DMS153 (cell line): ENCODE results near the gene EIF4G3.
"Not testable (repeated sequence)": the region's sequence is repeated elsewhere in the genome, so short reads cannot be mapped to it uniquely, and the experiment has no call there.

Experiments used
- DNase-seq: peaks from one replicate; lab custom pipeline; 2025; lab: John Stamatoyannopoulos, UW

EIF4G3 gene

DNA sequence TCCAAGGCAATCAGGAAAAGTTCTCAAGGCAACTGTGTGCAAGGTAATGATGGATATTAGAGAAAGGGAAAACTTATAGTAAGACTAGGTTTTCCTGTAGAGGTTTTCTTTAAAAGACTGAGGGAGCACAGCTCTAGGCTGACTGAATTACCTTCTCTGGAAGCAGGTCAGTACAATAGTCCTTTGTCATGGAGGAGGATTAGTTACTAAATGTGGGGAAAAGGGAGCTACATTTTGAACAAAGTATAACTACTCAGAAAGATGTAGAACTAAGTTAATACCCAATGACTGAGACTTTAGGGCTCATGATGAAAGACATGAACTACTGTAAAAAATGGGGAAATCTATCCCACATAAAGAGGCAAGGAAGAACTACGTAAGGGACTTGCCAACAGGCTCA, 241.0 kb downstream of the EIF4G3 start:
- DNase-seq = no peak

DNA sequence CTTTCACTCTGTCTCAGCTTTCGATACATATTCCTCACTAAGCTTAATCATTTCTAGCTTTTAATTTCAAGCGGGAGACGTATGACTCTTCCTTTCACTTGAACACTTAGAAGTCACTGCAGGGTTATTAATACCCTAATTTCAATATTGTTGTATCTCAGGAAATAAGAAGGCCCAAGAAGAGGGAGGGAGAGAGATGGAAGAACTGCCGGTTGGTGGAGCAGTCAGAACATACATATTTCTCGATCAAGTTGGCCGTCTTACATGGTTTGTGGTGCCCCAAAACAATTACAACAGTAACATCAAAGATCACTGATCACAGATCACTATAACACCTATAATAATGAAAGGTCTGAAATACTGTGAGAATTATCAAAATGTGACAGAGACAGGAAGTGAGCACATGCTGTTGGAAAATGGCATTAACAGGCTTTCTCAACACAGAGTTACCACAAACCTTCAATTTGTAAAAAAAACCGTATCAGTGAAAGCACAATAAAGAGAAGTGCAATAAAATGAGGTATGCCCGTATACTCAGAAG, 244.2 kb downstream of the EIF4G3 start:
- no peak for DNase-seq

DNA sequence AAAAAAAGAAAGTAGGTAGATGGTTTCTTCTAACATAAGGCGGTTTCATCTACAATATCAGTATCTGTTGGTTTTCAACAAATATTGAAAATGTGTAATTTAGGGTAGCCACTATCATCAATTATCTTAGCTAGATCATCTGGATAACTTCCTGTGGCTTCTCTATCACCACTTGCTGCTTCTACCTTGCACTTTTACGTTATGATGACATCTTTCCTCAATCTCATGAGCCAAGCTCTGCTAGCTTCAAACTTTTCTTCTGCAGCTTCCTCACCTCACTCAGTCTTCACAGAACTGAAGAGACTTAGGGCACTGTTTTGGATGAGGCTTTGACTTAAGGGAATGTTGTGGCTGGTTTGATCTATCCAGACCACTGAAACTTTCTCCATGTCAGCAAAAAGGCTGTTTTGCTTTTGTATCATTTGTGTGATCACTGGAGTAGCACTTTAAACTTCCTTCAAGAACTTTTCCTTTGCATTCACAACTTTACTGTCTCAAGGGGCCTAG, 244.7 kb downstream of the EIF4G3 start:
- no peak for DNase-seq

DNA sequence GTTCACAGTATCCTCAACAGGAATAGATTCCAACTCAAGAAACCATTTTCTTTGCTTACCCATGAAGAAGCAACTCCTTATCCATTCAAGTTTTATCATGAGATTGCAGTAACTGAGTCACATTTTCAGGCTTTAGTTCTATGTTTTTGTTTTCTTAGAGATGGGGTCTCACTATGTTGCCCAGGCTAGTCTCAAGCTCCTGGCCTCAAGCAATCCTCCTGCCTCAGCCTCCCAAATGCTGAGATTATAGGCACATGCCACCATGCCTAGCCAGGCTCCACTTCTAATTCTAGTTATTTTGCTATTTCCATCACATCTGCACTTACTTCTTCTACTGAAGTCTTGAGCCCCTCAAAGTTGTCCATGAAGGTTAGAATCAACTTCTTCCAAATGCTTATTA, 246.3 kb downstream of the EIF4G3 start:
- no peak for DNase-seq

DNA sequence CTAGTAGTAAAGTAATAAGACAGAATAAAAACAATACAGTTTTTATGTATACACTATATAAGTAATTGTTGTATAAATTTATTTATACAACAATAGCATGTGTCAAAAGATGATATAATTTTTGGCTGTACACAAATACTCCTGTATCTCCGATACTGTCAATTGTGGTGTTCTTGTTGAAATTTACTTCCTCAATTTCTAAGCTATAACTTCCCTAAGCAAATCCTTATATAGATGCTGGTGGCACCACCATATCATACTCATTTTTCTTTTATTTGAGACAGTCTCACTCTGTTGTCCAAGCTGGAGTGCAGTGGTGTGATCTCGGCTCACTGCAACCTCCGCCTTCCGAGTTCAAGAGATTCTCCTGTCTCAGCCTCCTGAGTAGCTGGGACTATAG, 248.6 kb downstream of the EIF4G3 start:
- DNase-seq = no peak

DNA sequence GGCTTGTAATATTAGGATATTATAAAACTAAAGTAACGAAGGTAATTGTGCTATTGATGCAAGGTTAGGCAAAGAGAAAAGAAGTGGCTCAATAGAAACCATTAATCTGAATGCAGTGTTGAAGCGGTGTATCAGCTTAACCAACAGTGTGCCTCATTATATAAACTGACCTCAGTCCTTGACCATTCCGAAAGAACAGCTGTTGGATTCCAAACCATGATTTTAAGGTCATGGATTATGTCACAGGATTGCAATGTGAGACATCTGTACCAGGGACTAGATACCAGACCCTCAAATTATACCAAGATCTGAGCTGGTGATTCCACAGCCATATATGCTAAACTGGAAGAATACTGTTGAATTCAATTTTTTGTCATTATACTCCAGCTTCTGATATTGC, 255.4 kb downstream of the EIF4G3 start:
- no peak for DNase-seq

DNA sequence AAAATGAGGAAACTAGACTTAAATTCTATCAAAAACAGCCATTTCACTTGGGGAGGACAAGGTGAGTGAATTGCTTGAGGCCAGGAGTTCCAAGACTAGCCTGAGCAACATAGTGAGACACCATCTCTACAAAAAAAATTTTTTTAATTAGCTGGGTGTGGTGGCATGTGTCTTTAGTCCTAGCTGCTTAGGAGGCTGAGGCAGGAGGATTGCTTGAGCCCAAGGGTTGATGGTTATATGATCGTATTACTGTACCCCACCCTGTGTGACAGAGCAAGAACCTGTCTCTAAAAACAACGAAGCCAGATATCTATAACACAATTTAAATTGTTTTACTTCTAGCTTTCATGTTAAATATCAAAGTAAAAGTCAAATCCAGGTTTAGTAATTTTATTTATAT, 263.5 kb downstream of the EIF4G3 start:
- DNase-seq = no peak

DNA sequence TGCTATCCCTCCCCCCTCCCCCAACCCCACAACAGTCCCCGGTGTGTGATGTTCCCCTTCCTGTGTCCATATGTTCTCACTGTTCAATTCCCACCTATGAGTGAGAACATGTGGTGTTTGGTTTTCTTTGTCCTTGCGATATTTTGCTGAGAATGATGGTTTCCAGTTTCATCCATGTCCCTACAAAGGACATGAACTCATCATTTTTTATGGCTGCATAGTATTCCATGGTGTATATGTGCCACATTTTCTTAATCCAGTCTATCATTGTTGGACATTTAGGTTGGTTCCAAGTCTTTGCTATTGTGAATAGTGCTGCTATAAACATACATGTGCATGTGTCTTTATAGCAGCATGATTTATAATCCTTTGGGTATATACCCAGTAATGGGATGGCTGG, 269.2 kb downstream of the EIF4G3 start:
- not testable (repeated sequence) for DNase-seq

DNA sequence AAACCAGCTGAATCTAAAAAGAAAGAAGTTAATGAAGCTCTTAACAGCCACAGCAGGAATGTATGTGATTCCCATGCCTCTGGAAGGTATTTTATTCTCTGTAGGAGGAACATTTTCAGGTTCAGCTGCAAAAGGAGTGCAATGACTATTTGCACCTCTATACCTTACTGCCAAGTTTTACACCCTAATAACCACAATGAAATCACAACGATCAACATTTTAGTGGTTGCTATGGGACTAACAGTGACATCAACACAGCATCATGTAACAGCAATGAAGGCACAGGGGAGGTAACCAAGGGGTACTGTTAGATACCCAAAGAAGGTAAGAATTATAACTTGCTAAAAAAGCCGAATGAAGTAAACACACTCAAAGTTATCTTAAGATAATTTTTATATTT, 273.3 kb downstream of the EIF4G3 start:
- peak; percentile 14 for DNase-seq

DNA sequence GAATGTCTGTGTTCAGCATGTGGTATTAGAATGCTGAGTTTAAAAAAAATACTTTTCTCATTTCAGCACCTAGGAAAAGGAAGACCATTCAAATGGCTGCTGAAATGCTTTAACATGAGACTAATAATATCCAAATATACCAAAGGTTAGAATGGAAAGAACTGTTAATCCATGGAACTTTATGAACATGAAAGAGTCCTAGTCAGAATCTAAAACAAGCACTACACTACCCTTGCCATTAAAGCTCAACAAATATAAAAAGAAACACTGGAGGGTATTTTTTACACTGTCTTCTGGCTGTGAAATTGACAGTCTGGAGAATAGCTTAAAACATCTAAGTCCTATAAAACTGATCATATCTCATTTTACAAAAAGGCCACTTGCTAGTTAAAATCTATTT, 276.6 kb downstream of the EIF4G3 start:
- DNase-seq = no peak

DNA sequence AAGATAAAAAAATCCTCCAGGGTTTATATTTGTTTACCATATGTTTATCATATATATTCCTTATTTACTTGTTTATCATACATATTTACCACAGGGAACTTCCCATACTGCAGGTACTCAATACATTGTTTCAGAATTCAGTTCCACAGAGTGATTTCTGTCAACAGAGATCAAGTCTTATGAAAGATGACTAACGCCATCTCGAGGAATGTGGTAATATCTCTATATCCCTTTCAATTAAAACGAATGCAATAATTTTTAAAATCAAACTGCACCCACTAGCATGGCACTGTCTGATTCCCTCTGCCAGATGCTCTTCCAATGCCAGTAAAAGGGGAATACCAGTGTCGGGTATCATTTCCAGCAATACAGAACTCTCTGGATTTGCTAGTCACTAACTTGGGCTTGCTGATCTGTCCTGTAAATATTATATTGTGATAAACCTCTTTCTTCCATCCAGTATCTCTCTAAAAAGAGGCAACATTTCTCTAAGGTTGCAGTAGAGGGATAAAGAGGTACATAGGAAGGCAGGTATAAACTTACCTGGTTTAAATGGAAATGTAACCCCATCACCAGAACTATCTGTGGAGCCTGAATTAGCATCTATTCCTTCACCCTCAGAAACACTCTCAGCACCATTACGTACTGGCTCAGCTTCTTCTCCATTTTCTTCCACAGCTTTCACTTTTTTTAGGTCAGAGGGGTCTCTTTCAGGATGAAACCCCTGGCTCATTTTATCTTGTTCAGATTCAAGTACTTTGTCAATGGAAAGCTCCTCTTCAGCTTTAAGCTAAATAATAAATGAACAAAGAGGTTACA, 277.3 kb downstream of the EIF4G3 start:
- DNase-seq = no peak

DNA sequence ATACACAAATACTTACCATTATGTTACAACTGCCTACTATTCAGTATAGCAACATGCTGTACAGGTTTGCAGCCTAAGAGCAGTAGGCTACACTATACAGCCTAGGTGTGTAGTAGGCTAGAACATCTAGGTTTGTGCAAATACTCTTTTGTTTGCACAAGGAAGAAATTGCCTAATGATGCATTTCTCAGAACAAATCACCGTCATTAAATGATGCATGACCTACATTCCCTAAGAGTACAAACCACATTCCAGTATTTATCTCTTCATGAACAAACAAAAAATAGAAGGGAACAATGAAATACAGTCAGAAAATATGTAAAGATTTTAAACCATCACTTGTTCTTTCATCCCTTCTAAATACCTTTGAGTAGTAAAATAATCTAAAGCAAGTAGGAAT, 279.9 kb downstream of the EIF4G3 start:
- DNase-seq = peak; percentile 66

DNA sequence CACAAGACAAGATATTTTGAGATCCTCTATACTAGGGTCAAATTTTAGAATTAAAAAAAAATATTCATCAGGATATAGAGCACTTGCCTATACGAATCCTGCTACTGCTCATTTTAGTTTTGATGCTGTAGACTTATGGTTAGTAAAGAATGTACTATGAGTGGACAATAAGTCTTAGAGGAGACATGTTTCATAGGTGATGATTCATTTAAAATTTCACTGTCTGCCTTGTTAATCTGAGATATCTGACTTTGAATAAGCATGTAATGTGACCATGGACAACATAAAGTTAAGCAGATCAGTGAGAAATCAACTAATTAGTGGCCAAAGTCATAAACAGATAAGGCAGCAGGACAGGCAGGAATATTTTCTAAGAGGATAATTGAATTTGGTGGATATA, 282.8 kb downstream of the EIF4G3 start:
- no peak for DNase-seq

DNA sequence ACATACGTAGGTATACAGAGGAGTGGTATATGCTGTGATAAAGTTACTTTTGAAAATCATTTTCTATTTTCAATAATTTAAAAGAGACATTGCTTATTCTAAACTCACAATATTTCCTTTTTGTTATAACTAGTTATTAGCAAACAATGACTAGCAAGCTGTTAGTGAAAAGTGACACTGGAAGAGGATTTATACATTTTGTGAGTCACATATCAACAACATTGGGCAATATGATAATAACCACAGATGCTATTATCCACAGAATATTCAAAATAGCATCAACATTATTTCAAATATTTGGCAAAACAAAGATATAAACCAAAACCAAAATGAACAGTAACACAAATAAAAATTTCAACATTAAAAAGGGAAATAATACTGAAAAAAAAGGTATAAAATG, 285.6 kb downstream of the EIF4G3 start:
- DNase-seq = no peak

DNA sequence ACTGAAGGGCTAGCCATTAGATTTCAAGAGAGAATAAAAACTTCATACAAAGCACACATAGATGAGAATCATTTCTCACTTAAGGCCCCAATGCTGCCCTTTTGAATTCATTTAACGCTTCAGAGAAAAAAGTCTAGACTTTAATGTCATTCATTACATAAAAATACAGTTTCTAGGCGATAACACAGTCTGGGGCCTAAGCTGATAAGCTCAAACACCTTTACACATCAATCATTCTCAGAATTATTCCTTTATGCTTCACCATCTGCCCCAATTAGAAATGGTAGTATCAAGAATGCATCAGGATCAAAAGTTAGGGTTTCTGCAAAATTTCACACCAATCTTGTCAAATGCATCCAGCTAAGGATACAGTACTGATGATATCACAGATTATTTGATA, 289.5 kb downstream of the EIF4G3 start:
- no peak for DNase-seq

DNA sequence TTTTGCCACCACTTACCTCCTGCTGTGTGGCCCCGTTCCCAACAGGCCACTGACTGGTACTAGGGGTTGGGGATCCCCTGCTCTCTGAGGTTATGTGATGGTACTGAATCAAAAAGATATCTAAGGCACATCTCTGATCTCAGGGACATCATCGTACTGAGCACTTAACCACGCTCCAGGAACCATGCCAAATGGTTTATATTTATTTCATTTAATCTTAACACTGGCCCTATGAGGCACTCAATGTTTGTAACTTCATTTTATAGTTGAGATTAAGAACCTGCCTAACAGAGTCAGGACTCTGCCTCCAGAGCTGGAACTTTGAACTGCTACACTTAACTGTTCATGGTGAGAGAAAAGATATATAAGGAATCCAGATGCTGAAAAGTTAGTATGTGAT, 291.6 kb downstream of the EIF4G3 start:
- no peak for DNase-seq

DNA sequence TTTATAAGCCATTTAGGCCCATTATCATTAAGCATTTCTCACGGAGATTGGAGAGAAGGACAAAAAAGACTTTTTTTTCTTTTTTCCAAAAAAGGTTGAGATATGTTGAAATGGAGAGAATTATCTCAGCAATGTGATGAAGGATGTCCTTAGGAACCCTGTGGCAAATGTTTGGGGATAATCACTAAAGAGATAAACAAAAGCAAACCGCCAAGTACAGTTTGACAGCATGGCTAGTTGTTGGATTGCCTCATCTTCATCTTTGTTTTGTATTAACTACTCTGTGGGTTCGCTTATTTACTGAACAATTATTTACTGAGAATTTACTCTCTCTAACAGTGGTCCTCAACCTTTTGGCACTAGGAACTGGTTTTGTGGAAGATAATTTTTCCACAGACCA, 292.2 kb downstream of the EIF4G3 start:
- no peak for DNase-seq

DNA sequence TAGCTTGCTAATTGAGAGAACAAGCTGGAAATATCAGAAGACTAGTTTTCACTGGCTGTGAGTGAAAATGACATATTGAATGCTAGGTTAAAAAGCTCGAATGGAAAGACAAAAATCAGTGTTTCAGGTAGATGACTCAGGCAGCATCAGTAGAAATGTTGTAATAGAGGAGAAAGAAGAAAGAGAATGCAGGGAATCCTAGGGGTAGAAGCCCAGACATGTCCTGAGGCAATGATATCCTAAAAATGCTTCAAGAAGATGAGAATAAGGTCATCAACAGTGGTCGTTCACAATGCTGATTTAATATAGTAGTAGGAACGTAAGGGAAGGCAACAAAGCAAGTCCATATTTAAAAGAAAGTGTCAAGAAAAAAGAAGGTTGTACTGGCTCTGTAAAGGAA, 292.9 kb downstream of the EIF4G3 start:
- no peak for DNase-seq

DNA sequence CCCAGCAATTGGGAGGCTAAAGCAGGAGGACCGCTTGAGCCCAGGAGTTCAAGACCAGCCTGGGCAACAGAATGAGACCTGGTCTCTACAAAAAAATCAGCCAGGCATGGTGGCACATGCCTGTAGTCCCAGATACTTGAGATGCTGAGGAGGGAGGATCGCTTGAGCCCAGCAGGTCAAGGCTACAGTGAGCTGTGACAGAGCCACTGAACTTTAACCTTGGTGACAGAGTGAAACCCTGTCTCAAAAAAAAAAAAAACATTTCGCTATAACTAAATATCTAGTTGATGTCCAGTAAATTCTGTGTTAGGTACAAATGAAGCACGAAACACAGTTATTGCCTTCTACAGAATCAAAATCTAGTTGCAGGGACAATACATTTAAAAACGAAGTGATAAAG, 293.9 kb downstream of the EIF4G3 start:
- DNase-seq = no peak

DNA sequence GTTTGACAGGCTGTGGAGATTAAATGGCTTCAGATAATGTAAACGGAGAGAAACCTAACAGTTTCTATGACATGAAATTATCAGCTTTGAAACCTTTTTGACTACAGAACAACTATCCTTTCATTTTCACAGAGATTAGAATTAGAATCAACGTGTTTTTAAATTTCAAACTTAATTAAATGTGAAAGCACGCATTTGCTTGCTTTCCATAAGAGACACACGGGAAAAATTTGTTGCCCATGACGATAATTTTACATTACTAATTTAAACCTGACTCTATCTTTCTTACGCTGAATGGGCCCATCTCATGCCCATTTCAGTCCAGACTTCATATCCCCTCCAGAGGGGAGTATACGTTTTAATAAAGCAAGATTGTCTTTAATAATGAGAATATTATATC, 297.9 kb downstream of the EIF4G3 start:
- no peak for DNase-seq

DNA sequence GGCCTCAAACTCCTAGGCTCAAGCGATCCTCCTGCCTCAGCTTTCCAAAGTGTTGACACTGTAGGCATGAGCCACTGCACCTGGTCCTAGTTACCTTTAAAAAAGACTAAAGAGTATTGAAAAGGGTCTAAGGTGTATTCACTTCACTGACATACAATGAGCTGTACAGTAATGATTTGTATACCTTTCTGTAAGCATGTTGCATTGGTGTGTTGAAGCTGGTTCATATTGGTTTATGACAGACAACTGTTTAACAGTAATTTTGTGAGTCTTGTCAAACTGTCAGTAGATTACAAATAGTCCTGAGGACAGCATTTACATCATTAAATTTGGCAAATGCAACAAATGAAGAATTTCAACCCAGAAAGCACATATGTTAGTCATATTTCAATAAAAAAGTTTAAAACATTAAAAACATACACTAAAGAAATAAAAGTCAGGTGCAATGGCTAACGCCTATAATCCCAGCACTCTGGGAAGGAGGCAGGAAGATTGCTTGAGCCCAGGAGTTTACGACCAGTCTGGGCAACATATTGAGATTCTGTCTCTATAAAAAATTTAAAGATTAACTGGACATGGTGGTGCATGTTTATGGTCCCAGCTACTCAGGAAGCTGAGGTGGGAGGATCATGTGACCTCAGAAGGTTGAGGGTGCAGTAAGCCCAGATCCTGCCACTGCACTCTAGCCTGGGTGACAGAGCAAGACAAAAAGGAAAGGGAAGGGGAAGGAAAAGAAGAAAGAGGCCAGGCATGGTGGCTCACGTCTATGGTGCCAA, 301.3 kb downstream of the EIF4G3 start:
- no peak for DNase-seq

DNA sequence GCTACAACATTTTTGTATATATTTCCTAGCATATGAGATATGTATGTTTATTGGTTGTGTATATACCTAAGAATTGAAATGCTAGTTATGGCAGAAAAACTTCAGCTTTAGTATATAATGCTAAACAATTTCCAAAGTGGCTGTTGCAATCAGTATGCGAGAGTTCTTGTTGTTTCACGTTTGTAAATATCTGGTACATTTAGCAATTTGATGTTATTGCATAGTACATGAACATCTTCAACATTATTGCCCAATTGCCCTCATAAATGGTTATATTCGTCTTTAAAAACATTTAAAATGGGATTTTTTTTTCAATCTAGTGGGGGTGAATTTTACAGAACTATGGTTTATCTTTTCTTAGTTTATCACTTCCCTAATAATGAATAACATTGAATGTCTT, 303.4 kb downstream of the EIF4G3 start:
- DNase-seq = no peak

DNA sequence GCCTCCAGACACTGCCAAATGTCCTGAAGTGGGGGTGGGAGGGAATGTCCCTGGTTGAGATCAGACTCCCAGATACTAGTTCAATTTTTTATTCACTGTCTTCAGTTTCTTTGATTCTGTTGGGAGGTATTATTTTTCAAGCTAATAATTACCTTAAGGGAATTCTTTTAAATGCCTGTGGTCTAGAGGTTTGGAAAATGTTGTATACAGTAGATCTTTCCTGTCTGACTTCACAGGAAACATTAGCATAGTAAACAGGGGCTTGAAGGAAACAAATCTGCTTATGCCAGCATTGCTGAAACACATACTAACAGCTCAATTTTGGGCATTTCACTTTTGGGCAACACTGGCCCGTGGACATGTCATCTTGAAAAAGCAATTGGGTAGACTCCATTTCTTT, 305.3 kb downstream of the EIF4G3 start:
- no peak for DNase-seq
